Measurements from ENCODE around the gene CYP27B1.

DNA sequence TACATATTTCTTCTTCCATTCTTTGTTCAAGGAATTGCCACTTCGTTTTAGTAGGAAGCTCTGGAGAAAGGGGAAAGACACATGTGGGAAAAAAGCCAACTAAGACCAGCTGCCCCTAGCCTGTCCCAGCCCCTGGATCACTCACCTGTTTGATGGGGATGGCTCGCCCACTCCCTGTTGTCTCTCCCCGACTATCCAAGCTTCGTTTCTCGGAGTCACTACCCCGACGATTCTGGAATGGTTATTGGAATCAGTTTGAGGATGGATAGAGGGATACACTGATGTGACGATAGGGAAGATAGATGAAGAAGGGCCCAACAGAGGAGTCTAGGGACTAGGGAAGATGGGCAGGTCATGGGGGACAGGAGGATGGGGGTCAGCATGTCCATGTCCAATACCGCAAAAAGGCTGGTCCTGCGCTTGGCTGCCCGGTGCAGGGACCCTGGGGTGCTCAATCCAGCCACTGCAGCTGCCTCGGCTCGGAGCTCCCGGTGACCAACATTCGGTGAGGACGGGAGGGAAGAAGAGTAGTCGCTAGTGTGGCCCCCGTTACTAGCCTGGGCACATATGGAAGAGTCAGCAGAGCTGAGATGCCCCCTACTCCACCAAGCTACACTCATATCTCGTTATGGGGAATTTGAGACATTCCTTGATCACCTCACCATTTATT, 35.3 kb downstream of the CYP27B1 start:
- TF ChIP-seq, protein P1, sequence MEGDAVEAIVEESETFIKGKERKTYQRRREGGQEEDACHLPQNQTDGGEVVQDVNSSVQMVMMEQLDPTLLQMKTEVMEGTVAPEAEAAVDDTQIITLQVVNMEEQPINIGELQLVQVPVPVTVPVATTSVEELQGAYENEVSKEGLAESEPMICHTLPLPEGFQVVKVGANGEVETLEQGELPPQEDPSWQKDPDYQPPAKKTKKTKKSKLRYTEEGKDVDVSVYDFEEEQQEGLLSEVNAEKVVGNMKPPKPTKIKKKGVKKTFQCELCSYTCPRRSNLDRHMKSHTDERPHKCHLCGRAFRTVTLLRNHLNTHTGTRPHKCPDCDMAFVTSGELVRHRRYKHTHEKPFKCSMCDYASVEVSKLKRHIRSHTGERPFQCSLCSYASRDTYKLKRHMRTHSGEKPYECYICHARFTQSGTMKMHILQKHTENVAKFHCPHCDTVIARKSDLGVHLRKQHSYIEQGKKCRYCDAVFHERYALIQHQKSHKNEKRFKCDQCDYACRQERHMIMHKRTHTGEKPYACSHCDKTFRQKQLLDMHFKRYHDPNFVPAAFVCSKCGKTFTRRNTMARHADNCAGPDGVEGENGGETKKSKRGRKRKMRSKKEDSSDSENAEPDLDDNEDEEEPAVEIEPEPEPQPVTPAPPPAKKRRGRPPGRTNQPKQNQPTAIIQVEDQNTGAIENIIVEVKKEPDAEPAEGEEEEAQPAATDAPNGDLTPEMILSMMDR (IDR thresholded peaks at IDR 0.05): no peak
- TF ChIP-seq EP300 (IDR thresholded peaks at IDR 0.05) (no peak), POLR2AphosphoS5 (IDR thresholded peaks at IDR 0.05) (no peak)

Measured in stomach (tissue), 4 donors.